Measurements from ENCODE around the gene SDR9C7.

DNA sequence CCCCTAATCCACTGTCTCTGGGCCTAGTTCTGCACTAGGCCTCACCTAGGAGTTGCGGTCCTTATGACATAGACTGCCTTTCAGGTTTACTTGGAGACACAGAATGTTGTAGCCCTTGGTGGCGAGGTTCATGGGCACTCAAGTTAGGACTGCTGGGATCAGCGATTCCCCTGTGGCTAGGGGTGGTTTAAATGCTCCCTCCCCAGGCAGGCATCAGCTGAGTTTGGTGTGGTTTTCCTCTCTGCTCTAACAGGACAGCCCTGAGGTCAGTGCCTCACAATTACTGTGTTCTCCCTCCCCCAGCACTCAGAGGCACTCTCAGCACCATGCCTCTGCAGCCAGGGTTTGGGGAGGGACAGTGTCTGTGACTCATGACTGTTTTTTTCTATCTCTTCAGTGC lies 45.4 kb upstream of the SDR9C7 start:
- no peak for TF ChIP-seq POLR2AphosphoS5 (IDR thresholded peaks at IDR 0.05; ENCODE audit: low read depth, low read length)
- no peak for TF ChIP-seq SIN3A (IDR thresholded peaks at IDR 0.05; ENCODE audit: borderline replicate concordance, insufficient read depth, low read length)
- TF ChIP-seq TAF1 (IDR thresholded peaks at IDR 0.05; ENCODE audit: borderline replicate concordance, insufficient read depth, low read length), result no peak
- TF ChIP-seq, protein P1, sequence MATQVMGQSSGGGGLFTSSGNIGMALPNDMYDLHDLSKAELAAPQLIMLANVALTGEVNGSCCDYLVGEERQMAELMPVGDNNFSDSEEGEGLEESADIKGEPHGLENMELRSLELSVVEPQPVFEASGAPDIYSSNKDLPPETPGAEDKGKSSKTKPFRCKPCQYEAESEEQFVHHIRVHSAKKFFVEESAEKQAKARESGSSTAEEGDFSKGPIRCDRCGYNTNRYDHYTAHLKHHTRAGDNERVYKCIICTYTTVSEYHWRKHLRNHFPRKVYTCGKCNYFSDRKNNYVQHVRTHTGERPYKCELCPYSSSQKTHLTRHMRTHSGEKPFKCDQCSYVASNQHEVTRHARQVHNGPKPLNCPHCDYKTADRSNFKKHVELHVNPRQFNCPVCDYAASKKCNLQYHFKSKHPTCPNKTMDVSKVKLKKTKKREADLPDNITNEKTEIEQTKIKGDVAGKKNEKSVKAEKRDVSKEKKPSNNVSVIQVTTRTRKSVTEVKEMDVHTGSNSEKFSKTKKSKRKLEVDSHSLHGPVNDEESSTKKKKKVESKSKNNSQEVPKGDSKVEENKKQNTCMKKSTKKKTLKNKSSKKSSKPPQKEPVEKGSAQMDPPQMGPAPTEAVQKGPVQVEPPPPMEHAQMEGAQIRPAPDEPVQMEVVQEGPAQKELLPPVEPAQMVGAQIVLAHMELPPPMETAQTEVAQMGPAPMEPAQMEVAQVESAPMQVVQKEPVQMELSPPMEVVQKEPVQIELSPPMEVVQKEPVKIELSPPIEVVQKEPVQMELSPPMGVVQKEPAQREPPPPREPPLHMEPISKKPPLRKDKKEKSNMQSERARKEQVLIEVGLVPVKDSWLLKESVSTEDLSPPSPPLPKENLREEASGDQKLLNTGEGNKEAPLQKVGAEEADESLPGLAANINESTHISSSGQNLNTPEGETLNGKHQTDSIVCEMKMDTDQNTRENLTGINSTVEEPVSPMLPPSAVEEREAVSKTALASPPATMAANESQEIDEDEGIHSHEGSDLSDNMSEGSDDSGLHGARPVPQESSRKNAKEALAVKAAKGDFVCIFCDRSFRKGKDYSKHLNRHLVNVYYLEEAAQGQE (IDR thresholded peaks at IDR 0.05; ENCODE audit: insufficient read depth in 1 of 2, low read depth in 2 of 2, low read length in 2 of 2), result no peak
- TF ChIP-seq FOXP2 (optimal IDR thresholded peaks at IDR 0.05; ENCODE audit: borderline replicate concordance, extremely low read depth, extremely low read length, insufficient read depth), result no peak
